ENCODE measurements around the gene ERG28.

DNA sequence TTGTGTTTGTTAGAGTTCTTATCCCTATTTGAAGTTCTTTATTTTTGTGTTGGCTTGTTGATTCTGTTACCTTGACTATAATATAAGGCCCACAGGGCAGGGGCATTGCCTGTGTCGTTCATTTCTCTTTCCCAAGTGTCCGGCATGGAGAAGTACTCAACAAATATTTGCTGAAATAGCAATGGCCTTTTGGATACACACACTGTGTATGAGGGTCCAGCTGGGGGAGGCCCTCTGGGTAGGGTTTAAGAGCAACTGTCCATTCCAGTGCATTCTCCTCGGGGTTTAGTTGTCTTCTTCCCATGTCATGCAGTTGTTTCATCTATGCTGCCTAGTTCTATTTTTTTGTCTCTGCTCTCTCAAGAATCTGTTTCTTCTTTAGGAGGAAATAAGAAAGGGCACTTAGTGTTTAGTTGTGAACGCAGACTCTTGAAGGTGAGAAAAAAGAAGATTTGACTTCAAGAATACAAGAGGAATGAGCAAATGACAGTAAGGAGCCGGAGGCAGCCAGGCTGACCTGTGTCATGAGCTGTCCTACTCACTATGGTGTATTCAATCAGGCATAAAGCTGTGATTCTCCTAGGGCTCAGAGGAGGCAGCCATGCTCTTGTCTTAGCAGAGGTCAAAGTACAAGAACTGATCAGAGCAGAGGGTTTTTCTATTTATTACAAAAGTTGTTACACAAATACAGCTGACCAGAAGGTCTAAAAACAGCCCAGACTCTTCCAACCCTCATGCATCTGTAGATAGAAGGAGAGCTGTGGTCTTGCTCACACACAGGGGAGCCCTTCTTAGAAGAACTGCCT is 10.2 kb downstream of the ERG28 start:
- TF ChIP-seq EZH2phosphoT487 (IDR thresholded peaks at IDR 0.05; ENCODE audit: unreplicated experiment) (no peak), JUNB (IDR thresholded peaks at IDR 0.05; ENCODE audit: unreplicated experiment) (no peak), POLR2AphosphoS5 (IDR thresholded peaks at IDR 0.05; ENCODE audit: low read depth) (no peak)
- TF ChIP-seq, protein P1, sequence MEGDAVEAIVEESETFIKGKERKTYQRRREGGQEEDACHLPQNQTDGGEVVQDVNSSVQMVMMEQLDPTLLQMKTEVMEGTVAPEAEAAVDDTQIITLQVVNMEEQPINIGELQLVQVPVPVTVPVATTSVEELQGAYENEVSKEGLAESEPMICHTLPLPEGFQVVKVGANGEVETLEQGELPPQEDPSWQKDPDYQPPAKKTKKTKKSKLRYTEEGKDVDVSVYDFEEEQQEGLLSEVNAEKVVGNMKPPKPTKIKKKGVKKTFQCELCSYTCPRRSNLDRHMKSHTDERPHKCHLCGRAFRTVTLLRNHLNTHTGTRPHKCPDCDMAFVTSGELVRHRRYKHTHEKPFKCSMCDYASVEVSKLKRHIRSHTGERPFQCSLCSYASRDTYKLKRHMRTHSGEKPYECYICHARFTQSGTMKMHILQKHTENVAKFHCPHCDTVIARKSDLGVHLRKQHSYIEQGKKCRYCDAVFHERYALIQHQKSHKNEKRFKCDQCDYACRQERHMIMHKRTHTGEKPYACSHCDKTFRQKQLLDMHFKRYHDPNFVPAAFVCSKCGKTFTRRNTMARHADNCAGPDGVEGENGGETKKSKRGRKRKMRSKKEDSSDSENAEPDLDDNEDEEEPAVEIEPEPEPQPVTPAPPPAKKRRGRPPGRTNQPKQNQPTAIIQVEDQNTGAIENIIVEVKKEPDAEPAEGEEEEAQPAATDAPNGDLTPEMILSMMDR (conservative IDR thresholded peaks at IDR 0.05; ENCODE audit: low read depth in 2 of 2): no peak
- TF ChIP-seq, protein P2, sequence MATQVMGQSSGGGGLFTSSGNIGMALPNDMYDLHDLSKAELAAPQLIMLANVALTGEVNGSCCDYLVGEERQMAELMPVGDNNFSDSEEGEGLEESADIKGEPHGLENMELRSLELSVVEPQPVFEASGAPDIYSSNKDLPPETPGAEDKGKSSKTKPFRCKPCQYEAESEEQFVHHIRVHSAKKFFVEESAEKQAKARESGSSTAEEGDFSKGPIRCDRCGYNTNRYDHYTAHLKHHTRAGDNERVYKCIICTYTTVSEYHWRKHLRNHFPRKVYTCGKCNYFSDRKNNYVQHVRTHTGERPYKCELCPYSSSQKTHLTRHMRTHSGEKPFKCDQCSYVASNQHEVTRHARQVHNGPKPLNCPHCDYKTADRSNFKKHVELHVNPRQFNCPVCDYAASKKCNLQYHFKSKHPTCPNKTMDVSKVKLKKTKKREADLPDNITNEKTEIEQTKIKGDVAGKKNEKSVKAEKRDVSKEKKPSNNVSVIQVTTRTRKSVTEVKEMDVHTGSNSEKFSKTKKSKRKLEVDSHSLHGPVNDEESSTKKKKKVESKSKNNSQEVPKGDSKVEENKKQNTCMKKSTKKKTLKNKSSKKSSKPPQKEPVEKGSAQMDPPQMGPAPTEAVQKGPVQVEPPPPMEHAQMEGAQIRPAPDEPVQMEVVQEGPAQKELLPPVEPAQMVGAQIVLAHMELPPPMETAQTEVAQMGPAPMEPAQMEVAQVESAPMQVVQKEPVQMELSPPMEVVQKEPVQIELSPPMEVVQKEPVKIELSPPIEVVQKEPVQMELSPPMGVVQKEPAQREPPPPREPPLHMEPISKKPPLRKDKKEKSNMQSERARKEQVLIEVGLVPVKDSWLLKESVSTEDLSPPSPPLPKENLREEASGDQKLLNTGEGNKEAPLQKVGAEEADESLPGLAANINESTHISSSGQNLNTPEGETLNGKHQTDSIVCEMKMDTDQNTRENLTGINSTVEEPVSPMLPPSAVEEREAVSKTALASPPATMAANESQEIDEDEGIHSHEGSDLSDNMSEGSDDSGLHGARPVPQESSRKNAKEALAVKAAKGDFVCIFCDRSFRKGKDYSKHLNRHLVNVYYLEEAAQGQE (IDR thresholded peaks at IDR 0.05; ENCODE audit: unreplicated experiment): no peak

Data from GM23338 (cell line).